Measurements from ENCODE around the gene FBXO9.

FBXO9 gene

GRCh38 chr6:53136000-53136609, 70.9 kb downstream of the FBXO9 start:
- DNase-seq (ENCODE audit: low spot score) = no peak

GRCh38 chr6:53139841-53140413, 74.7 kb downstream of the FBXO9 start:
- no peak for DNase-seq (ENCODE audit: low spot score)

GRCh38 chr6:53142810-53143209, 77.6 kb downstream of the FBXO9 start:
- no peak for DNase-seq (ENCODE audit: low spot score)

GRCh38 chr6:53143710-53144109, 78.5 kb downstream of the FBXO9 start:
- no peak for DNase-seq (ENCODE audit: low spot score)

GRCh38 chr6:53144802-53145201, 79.6 kb downstream of the FBXO9 start:
- DNase-seq (ENCODE audit: low spot score) = no peak

- DNase-seq (ENCODE audit: low spot score) = no peak
These were observed 83.5 kb downstream of the FBXO9 start, which contains the start of gene GCM1 for GRCh38 chr6:53148684-53149083. TSS of gene GCM1 (minus strand) at chr6:53148841. CDS start at chr6:53145632, 3,209 bp downstream.
